ENCODE results near the gene ARHGAP1. TPM values are rescaled to one million over a fixed set of nuclear protein-coding genes. Genes with fewer than 3 reads are reported as not detected.

The ARHGAP1 gene
- total and polyA plus RNA-seq, 2 of the 13 experiments (the other 11 are each of a cell fraction or from before 2014, with no cell fraction given) = 18.6 to 30.3 TPM

GRCh38 chr11:46719048-46719542 is 18.7 kb upstream of the ARHGAP1 start, which contains the start of gene F2 (continued):
- TF ChIP-seq TFDP1 (CRISPR knock-in tag; IDR thresholded peaks at IDR 0.05; ENCODE audit: borderline replicate concordance) (no peak), ZNF550 (CRISPR knock-in tag; IDR thresholded peaks at IDR 0.05; ENCODE audit: borderline replicate concordance) (no peak), ZNF605 (CRISPR knock-in tag; IDR thresholded peaks at IDR 0.05) (peak; percentile 93; the same call in 1 of the 2 replicates), RBFOX2 (IDR thresholded peaks at IDR 0.05; ENCODE audit: low read depth, low read length) (peak; percentile 91), DPF2 (CRISPR knock-in tag; IDR thresholded peaks at IDR 0.05; ENCODE audit: borderline replicate concordance, low read depth) (peak; percentile 67; the same call in 1 of the 2 replicates), CHCHD3 (CRISPR knock-in tag; IDR thresholded peaks at IDR 0.05) (no peak), ATF6 (CRISPR knock-in tag; conservative IDR thresholded peaks at IDR 0.05) (0 out of 2 replicates have a peak, but pooled peaks have one; percentile 18), RARG (CRISPR knock-in tag; IDR thresholded peaks at IDR 0.05; ENCODE audit: low read depth) (0 out of 2 replicates have a peak, but pooled peaks have one; percentile 42), SRF (IDR thresholded peaks at IDR 0.05; ENCODE audit: low read depth, low read length) (no peak), ZNF143 (CRISPR knock-in tag; IDR thresholded peaks at IDR 0.05) (peak; percentile 60; the same call in 1 of the 2 replicates), ZNF253 (CRISPR knock-in tag; IDR thresholded peaks at IDR 0.05; ENCODE audit: borderline replicate concordance) (no peak; the same call in 1 of the 2 replicates), NCOA1 (CRISPR knock-in tag; IDR thresholded peaks at IDR 0.05) (no peak), GATAD2A (CRISPR knock-in tag; IDR thresholded peaks at IDR 0.05) (peak; percentile 91), SMYD3 (CRISPR knock-in tag; IDR thresholded peaks at IDR 0.05) (peak; percentile 89; the same call in 1 of the 2 replicates), ZKSCAN5 (CRISPR knock-in tag; IDR thresholded peaks at IDR 0.05) (peak; percentile 66), ZNF557 (CRISPR knock-in tag; IDR thresholded peaks at IDR 0.05) (peak; percentile 93; the same call in 1 of the 2 replicates), ZNF496 (CRISPR knock-in tag; IDR thresholded peaks at IDR 0.05; ENCODE audit: insufficient replicate concordance) (no peak), TERF1 (CRISPR knock-in tag; IDR thresholded peaks at IDR 0.05) (no peak), NFATC3 (CRISPR knock-in tag; IDR thresholded peaks at IDR 0.05) (peak; percentile 12; the same call in 1 of the 2 replicates), RFX5 (IDR thresholded peaks at IDR 0.05; ENCODE audit: low read depth, low read length) (no peak), HOXA5 (CRISPR knock-in tag; IDR thresholded peaks at IDR 0.05) (peak; percentile 75), THRA (CRISPR knock-in tag; IDR thresholded peaks at IDR 0.05; ENCODE audit: borderline replicate concordance) (peak; percentile 96), ZFP37 (CRISPR knock-in tag; IDR thresholded peaks at IDR 0.05; ENCODE audit: borderline replicate concordance) (0 out of 2 replicates have a peak, but pooled peaks have one; percentile 68), ONECUT2 (CRISPR knock-in tag; IDR thresholded peaks at IDR 0.05) (no peak)

All from HepG2 (cell line).